GM18867 (cell line): Measurements from ENCODE around the gene MAP3K5.

ENCODE experiments used
- ATAC-seq: cut with Tn5 transposase; IDR thresholded peaks from one replicate; pipeline ENCODE4 v1.9.1; 2021; ENCODE audit warnings: mild to moderate bottlenecking, moderate library complexity; ENCODE audit not compliant: unreplicated experiment

The MAP3K5 gene

DNA sequence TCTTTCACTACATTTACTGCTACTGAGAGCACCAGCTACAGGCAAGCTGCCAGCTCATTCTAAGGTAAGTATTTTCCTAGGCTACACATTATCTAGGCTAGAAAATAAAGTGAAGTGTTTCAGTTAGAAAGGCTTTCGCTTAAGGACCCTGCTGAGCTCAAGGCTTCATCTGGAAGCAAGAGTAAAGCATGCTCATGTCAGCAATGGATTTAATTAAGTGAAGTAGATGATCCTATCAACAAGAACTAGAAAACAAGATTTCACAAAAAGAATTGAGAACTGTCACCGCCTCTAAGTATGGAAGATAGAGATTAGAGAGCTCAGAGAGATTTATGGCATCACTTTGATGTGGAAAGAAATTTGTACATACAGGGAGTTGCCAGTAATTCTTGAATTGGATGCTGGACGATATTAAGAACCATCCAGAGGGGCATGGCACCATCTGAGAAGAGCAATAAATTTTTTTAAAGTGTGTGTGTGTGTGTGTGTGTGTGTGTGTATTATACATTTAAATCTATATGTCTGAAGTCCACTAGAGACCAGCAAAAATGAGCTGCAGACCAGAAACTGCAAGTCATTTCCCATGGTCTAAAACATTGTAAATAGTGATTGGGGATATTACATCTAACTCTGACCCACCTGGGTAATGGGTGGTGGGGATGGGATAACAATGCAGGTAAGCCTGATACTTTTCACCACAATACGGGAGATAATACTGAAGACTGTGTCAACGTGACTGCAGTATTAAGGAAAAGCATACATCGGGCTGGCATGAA lies 136.8 kb downstream of the MAP3K5 start:
- no peak for ATAC-seq

DNA sequence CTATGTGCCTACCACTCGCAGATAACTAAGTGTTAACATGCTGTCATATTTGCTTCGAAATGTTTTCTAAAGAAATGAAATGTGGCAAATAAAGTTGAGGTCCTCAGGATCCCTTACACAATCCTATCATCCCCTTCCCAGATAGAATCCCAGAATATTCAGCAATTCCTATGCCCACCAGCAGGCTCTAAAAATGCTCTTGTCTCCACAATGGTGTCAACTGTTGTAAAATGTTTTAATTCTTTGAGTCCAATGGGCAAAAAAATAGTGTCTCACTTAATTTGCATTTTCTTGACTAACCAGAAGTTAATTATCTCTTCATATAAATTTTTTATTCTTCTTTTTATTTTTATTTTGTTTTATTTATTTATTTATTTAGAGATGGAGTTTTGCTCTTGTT lies 138.2 kb downstream of the MAP3K5 start:
- ATAC-seq, result no peak

DNA sequence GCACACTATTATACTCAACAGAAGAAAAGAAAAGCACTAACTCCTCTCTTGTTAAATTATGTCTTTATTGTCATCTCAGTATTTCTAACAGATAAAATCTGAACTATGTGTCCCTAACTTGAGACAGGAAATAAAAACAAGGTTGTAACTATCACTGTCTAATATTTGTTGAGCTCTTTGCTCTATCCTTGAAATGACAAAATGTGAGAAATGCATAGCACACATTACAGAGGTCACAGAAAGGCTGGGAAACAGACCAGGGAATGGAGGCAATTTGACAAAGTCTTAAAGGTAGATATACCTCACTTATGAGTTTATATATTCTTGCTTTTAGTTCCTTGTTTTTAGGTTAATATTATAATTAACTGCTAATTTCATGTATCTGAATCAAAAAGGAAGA lies 139.6 kb downstream of the MAP3K5 start:
- no peak for ATAC-seq

DNA sequence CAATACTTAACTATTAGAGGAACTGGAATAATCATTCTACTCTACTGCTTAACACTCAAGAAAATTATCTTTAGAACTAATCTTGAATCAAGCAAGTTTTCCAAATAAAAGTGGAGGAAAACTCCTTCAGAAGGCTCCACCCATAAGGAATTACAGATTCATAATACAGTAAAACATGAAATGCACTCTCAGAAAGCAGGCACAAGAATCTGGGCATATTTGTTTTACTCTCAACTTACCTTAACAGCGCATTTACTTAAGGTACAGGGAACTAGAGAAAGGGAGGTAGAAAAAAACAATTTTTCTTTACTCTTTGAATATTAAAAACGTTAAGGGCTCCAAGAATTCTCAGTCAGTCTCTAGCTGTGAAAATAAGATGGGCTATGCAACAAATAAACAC lies 140.3 kb downstream of the MAP3K5 start:
- ATAC-seq, result no peak

DNA sequence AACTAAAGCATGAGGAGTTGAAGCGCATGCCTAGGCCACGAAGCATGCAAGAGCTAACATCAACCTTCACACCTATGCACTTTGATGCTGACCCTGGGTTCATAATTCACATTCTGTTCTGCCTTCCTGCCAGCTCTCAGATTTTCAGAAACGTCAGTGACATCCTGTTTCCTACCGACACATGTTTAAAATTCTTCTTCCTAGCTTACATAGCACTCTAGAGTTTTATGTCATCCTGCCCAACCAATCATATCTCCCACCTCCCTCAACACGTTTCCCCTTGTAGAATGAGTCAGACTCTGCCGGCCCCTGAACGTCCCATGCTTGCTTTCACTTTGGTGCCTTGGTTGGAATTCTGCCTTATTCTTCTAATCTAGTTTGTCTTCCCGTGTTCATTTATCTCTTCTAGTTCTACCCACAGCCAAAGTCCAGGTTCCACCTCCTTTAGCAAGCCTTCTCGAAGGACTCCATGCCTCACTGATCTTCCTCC lies 144.9 kb downstream of the MAP3K5 start:
- ATAC-seq, result peak; percentile 78

DNA sequence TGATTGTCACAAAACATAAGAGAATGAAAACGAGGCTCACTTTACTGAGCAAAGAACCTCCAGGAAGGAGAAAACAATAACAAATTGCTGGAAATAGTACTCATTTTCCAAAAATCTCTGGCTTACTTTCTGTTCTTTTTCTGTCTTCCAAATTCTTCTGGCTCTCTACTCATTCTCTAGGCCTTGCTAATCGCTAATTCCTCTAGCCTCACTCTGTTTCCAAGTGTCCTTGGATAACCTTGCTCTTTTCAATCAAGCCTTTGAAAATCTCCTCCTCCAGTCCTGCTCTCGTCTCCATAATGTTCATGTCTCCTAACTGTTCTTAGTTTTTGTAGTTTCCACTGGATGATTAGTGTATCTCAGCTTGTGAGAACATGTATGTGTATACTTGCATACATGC lies 145.9 kb downstream of the MAP3K5 start:
- ATAC-seq, result no peak

DNA sequence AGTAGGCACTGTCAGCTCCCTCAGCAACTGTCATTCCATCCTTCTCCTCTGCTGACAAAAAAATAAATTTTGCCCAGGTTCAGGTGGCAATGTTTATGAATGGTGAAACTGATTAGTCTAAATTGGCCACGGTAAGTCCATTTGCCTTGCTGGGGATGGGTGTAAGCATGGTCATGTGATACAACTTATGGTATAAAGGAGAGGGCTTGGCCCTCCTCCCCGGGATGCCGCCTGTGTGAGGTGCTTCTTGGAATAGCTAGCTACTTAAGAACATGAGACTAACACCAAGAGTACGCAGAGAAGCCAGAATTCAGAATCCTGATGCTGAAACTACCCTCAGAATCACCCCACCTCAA lies 147.7 kb downstream of the MAP3K5 start:
- ATAC-seq, result no peak

DNA sequence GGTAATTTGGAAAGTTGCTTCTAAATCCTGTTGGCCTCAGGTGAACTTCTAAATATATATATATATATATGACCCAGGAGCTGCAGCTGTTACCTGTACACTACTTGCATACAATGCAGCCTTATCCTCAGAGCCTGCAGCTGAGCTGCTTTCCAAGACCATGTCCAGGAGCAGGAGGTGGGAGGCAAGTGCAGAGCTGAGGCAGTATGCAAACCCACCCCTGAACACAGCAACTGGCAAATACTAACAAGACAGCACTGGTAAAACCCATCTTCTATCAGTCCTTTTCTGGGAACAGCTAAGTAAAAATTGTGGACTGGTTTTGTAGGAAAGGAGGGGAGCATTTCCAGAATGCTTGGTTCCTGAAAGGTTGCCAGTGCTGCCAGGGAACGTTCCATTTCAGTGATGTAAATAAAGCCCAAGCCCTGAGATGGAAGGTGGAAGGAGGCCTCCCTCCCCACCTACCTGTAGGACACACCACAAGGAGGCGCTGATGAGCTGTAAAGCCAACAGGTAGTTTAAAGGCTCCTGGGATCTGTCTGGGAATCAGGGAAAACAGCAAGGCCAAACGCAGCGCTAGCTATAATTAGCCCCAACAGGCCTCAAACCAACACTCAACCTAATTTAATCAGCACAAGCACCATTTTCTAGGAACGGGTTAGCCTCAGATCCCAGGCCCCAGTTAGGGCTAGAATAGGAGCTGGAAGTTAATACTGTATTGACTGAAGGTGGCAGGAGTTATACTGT lies 148.3 kb downstream of the MAP3K5 start:
- ATAC-seq, result peak; percentile 62

DNA sequence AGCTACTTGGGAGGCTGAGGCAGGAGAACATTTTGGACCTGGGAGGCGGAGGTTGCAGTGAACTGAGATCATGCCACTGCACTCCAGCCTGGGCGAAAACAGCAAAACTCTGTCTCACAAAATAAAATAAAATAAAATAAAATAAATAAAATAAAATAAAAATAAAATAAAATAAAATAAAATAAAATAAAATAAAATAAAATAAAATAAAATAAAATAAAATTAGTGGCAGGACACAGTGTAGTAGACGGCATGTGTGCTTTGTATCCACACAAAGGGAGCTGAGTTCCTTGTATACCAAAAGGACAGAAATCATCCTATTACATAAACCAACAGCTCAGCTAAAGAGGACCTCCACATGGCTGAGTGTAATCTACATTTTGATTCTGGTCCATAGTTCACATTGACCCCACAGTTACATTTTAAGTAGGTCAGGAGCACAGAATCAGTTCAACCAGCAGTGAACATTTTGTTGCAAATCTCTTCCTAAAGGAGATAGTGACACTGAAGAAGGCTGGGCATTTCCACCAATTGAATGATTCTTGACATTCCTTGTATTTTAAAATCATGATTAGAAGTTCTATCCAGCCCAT lies 150.3 kb downstream of the MAP3K5 start:
- no peak for ATAC-seq

DNA sequence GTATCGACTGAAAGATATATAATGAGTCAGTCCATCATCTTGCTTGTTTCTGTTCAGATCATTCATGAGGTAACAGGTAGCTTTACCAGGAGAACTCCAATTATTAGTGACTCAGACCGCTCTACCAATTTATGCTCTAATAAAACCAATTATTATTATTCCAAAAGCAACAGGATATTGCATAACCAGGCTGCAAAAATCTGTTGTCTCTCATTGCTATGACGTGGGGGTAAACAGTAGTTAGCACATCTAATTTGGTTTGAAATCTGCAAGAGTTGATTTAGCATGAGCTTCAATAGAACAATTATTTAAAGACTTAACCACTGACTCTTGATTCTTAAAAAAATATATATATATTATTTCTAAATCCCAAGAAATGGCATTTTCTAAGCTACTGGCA lies 151.1 kb downstream of the MAP3K5 start:
- ATAC-seq, result no peak

DNA sequence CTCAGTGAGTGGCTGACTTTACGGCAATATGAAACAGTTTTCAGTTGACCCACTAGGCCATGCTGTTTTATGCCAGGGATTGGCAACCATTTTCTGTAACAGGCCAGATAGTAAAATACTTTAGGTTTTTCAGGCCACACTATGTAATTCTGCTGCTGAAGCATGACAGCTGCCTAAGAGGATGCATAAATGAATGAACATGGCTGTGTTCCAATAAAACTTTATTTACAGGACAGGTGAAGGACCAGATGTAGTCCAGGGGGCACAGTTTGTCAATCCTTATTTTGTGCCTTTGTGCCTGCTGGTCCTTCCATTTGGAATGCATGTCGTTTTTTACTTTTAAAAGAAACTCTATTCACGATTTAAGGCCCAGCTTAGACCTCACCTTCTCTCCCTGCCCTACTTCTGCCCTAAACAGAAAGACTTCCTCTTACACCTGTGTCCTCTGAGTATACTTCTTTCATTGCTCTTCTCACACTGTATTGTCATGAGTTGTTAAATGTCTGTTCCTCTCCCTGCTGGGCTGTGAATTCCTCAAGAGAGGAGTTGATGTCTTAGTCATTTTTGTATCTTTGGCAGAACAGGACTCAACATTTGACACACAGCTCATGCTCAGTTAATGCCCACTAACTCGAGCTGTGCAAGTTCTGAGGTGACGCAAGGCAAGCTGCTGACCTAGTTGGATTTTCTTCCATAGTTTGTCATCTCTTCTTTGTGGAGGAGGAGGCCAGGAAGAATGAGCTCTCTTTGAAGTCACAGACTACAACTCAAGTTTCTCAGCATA lies 152.0 kb downstream of the MAP3K5 start:
- ATAC-seq, result no peak

DNA sequence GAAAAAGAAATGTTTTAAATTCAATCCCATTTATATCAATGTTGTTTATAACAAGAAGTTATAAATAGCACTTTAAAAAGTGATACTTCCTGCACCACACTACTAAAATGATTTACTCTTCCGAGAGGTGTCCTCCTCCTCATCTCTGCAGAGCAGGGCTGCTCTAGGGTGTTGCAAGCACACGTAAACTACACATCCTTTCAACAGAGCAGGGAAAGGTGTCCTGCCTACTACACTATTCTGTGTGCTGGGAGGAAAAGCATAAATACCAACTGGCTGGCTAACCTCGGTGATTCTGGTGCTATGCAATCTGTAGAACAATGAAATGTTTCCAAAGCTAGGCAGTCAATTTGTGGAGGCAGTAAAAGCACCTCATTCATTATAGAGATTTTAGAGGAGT lies 152.6 kb downstream of the MAP3K5 start:
- ATAC-seq, result no peak

DNA sequence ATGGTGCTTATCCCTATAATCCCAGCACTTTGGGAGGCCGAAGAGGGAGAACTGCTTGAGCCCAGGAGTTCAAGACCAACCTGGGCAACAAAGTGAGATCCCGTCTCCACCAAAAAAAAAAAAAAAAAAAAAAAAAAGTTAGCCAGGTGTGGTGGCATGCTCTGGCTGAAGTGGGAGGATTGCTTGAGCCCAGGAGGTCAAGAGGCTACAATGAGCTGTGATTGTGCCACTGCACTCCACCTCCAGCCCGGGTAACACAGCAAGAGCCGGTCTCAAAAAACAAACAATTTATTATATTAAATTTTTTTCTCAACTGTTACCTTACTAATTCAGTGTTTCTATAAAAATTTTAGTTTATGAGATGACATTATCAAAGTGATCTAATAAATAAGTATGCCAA lies 156.7 kb downstream of the MAP3K5 start:
- no peak for ATAC-seq

DNA sequence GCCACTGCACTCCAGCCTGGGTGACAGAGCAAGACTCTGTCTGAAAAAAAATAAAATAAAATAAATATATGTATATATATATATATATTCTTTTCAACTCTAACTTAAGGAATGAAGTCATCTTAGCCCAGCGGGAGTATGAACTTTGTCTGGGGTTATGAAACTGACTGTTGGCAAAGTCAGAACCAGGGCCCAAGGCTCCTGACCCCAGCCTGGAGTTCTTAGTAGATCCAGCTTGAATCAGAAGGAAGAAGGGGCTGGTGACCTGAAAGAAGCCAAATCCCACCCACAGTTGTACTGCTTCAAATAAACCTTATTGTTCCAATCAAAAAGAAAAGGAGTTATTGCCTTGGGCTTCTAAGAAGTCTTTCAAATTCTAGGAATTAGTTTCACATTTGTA lies 158.9 kb downstream of the MAP3K5 start:
- no peak for ATAC-seq

DNA sequence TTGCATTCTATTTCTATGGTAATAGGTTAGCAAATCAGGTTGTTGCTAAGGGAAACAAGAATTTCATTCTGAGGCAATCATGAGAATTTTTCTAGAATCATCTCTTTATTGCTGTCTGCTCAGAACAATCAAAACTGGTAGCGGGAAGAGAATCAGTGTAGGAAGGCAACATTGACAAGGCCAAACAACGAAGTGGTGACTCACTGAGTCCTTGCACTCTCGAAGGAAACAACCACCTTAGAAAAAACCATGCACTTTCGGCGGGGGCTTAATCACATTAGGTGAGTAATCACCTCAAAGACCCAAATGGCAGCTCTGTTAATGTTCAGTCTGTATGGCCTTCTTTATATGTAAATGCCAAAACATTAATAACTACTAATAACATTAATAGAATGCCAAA lies 163.3 kb downstream of the MAP3K5 start:
- no peak for ATAC-seq

DNA sequence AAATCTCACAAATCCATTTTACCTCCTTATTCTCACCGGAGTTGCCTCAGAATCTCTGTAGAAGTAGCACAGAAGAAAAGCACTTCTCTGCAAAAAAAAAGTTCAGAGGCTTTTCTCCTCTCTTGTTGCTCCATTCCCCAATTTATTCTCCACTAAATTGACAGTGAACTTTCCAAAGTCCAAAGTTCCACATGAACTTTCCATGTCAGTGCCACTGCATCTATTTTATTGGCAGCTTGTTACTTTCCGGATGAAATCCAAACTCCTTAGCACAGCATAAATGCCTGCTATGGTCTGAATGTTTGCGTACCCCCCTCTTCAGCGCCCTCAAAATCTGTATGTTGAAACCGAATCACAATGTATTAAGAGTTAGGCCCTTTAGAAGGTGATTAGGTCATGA lies 165.1 kb downstream of the MAP3K5 start:
- no peak for ATAC-seq

DNA sequence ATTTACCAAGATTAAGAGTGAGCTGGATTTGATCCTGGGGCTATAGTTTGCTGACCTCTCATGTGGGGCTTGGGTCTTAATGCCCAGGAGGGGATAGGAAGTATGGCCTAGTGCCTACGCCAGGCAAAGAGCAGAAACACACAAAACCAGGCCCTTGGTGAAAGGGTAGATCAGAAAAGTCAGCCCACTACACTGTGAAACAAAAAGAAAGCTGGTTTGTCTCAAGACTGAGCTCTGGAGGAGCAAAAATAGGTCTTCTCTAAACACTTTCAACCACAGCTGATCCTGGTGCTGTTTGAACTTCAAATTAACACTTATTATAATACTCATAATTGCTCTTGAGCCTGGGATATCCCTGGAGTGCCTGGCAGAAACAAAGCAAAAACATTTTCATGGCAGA lies 167.0 kb downstream of the MAP3K5 start:
- ATAC-seq, result no peak

DNA sequence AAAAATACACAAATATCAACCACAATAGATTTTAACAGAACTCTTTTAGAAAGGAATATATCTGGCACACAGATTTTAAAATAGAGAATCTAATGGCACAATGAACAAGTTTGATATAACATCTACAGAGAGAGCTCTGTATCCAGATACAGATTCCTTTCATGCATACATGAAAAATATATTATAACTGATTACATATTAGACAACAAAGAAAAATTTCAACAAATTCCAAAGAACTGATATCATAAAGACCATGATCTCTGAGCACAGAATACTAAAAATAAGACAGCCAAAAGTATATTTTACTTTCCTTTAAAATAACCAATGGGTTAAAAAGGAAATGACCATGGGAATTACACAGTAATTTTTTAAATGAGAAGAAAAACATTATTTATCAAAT lies 167.9 kb downstream of the MAP3K5 start:
- ATAC-seq, result no peak

DNA sequence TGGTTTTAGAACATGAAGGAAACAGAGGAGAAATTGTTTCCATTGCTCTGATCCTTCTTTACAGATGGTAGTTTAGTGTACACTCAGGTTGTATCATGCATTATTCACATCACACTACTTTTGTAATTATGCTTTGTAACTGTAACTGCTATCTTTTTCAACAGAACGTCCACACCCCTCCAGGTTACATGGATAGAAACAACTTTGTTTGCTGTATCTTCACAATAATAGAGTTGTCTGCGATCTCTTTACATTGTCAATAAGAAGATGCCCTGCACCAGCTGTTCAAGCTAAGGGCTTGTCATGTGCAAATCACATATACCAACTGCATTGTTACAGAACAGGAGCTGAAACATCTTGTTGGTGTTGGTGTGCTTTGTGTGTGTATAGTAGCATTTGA lies 174.2 kb downstream of the MAP3K5 start:
- ATAC-seq, result no peak

DNA sequence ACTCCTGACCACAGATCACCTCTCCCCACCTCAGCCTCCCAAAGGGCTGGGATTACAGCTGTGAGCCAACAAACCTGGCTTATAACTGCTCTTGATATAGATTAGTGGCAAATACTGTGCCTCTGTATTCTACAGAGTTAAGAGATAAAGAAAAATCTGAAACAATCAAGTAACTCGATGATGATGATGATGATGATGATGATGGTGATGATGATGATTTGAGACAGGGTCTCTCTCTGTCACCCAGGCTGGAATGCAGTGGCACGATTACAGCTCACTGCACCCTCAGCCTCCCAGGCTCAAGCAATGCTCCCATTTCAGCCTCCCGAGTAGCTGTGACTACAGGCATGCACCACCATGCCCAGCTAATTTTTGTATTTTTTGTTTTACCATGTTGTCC lies 175.8 kb downstream of the MAP3K5 start:
- ATAC-seq, result no peak

DNA sequence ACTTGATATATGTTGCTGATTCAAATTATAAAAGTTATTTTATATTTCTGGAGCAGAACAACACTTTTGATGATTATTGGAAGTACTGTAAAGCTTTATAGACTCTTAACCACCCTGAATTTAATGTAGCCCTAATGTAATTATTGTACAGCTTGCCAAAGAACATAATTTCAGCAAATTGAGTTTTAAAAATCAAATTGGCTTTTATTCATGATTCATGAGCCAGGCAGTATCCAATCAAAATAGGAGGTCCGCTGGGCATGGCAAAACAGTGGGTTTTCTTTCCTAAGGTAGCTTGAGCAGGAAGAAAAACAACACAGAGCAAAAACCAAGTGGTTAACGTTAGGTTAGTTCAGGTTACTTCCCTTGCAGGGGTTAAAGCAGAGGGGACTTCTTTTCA lies 177.3 kb downstream of the MAP3K5 start:
- ATAC-seq, result no peak
